Activated CD4-positive, alpha-beta T cell treated with anti-CD3 and anti-CD28 coated beads, Interleukin-2, amount 10 ng/mL, durations not matched to agents 7 days and 5 days (primary cell): ENCODE measurements around the gene FOXG1. TPM values are rescaled to one million over a fixed set of nuclear protein-coding genes. Genes with fewer than 3 reads are reported as not detected.

Experiments
- CTCF ChIA-PET: fragments of 350-600 bp; sonication (Branson Sonifier 250); formaldehyde crosslinking; loops from one replicate; lab custom pipeline; 2021; ENCODE audit warnings: antibody characterized with exemption; lab: Charles Lee
- POLR2A ChIA-PET: fragments of 350-600 bp; sonication (Branson Sonifier 250); formaldehyde crosslinking; loops from one replicate; lab custom pipeline; 2021; ENCODE audit warnings: antibody characterized with exemption; lab: Charles Lee
- DNase-seq: peaks from one replicate; pipeline ENCODE4 v3.0.0-alpha.2; 2020
- H3K27ac Mint-ChIP-seq: one replicate; pipeline ENCODE4 v1.8.0; 2021; ENCODE audit warnings: mild to moderate bottlenecking, moderate library complexity, mixed read lengths
- H3K27me3 Mint-ChIP-seq: one replicate; pipeline ENCODE4 v1.8.0; 2021; ENCODE audit warnings: mixed read lengths
- H3K36me3 Mint-ChIP-seq: one replicate; pipeline ENCODE4 v1.8.0; 2021; ENCODE audit warnings: low read depth, mixed read lengths
- H3K4me1 Mint-ChIP-seq: one replicate; pipeline ENCODE4 v1.8.0; 2021; ENCODE audit warnings: mixed read lengths
- H3K4me3 Mint-ChIP-seq: one replicate; pipeline ENCODE4 v1.8.0; 2021; ENCODE audit warnings: mild to moderate bottlenecking, moderate library complexity, mixed read lengths
- H3K9me3 Mint-ChIP-seq: one replicate; pipeline ENCODE4 v1.8.0; 2021; ENCODE audit warnings: mixed read lengths
- total RNA-seq, 2 experiments: library from RNA; stranded (reverse); gene quantifications; one replicate each; pipeline ENCODE4 v1.2.3, GENCODE V29; 2021

The FOXG1 gene
- total RNA-seq: not detected

DNA sequence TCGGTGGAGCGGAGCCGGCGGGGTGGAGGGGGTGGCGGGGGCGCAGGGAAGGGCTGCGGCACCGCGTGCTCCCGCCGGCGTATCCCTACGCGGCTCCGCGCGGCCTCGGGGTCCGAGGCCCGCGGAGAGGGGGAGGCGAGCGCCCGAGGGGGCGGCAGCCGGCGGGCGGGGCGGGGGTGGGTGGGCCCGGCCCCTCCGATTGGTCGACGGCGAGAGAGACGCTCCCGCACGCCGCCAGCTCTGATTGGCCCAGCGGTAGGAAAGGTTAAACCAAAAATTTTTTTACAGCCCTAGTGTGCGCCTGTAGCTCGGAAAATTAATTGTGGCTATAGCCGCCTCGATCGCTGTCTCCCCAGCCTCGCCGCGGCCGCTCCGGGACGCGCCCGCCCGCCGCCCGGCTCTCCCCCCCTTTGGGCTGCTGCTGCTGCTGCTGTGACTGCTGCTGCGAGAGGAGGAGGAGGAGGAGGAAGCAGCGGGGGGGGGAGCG, at the start of gene FOXG1:
TSS of gene FOXG1 (plus strand) at position 319 of the 487 bp plus-strand sequence. CDS start 493 bp downstream, outside the sequence.
- ChIA-PET CTCF (no interaction called here), POLR2A (interaction anchor here (0.6 kb wide), 1 partner anchor 9 kb away, joined by 5 read pairs; no protein-coding TSS in a partner anchor)
- peaks cover 54% of the 10 kb centered on the region for H3K27me3 Mint-ChIP-seq
- H3K27ac Mint-ChIP-seq: peak within 1 kb of the TSS; percentile 80
- H3K4me3 Mint-ChIP-seq: peak within 1 kb of the TSS; percentile 49
- peaks cover 11% of the 10 kb centered on the region for H3K4me1 Mint-ChIP-seq
- peaks cover 4% of the 10 kb centered on the region for H3K36me3 Mint-ChIP-seq
- H3K9me3 Mint-ChIP-seq: peaks cover 2% of the 10 kb centered on the region
- no peak for DNase-seq

DNA sequence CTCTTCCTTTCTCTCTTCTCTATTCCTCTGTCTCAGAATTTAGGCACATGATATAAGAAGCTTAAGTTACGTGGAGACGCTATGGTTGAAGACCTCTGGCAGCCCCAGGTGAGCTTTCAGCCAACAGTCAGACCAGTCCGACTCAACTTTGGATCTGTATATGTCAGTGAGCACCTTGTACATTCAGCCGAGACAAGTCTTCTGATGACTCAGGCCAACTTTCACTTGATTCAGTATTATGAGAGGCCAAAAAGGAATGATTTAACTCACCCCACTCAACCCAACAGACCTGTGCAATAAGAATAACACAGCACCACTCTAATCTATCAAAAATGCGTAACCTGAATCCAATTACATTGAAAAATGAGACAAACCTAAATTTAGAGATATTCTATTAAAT, 47.5 kb upstream of the FOXG1 start:
- Mint-ChIP-seq H3K27ac (no peak overlapping the region), H3K36me3 (no peaks in the 10 kb centered on the region), H3K9me3 (peaks cover 3% of the 10 kb centered on the region), H3K4me1 (no peaks in the 10 kb centered on the region), H3K27me3 (no peaks in the 10 kb centered on the region), H3K4me3 (no peak overlapping the region)
- CTCF ChIA-PET: no interaction called here
- POLR2A ChIA-PET: no interaction called here
- no peak for DNase-seq

DNA sequence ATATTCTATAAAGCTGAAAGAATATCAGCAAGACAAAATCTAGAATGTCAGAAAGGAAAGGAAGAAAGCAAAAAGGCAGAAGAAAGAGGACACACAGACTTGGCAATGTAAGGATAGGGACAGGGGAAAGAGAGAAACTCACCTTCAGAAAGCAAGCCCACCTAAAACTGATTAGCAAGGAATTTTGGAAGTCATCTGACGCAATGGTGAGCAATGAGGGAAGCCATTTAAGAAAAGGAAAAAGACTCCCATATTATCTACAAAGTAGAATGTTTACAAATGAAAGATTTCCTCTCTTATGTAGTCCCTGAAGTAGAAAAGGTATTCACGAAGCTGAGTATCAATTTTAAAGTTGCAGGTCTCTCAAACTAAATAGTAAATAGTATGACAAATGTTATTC, 35.2 kb upstream of the FOXG1 start:
- H3K4me3 Mint-ChIP-seq: no peak overlapping the region
- peaks cover 3% of the 10 kb centered on the region for H3K9me3 Mint-ChIP-seq
- POLR2A ChIA-PET: no interaction called here
- CTCF ChIA-PET: no interaction called here
- DNase-seq: no peak
- H3K4me1 Mint-ChIP-seq: no peaks in the 10 kb centered on the region
- H3K27ac Mint-ChIP-seq: no peak overlapping the region
- no peaks in the 10 kb centered on the region for H3K36me3 Mint-ChIP-seq
- H3K27me3 Mint-ChIP-seq: no peaks in the 10 kb centered on the region

DNA sequence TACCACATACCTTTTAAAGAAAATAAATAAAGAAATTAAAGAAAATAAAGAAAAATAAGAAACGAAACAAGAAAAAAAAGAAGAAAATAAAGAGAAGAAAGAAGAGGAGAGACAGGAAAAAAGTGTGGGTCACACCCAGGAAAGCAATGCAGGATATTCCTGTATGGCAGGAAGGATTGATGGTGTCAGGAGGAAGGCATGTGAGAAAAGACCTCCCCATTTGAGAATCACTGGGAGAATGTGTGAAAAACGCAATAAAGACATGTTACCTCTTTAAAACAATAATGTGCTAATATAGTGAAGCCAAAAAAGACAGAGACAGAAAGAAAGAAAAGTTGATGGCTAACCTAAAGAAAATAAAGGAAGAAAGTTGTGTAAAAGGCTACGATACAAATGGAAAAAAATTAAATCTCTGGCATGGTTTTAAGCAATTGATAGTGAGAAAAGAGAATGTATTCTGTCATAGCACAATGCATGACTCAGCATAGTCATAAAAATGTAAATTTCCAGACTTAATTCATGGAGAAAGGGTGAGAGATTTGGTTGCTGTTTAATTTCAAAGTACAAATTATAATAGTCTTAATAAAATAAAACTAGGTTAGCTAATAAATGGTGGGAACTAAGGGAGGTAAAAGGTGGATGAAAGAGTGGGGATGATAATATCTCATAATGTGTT, 24.3 kb upstream of the FOXG1 start:
- Mint-ChIP-seq H3K27ac (no peak overlapping the region), H3K9me3 (no peaks in the 10 kb centered on the region), H3K4me1 (no peaks in the 10 kb centered on the region), H3K27me3 (no peaks in the 10 kb centered on the region), H3K36me3 (no peaks in the 10 kb centered on the region), H3K4me3 (no peak overlapping the region)
- ChIA-PET CTCF (no interaction called here), POLR2A (no interaction called here)
- DNase-seq: no peak

DNA sequence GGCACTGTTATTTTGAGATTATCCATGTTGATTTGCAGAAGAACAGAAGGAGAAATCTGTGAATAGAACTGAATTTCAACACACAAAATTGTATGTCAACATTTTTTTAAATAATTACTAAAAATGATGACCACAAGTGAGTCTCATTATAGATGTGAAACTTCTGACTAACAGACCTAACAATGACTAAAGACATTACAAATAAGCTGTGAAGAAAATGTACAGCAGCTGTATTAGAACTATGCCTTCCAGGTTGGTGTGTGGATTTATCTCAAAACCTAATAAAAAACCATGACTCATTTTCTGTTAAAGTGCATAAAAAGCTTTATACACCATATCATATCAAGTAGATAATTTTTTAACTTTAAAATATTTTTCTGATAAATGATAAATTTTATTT, 22.5 kb upstream of the FOXG1 start:
- H3K27ac Mint-ChIP-seq: no peak overlapping the region
- H3K9me3 Mint-ChIP-seq: no peaks in the 10 kb centered on the region
- H3K36me3 Mint-ChIP-seq: no peaks in the 10 kb centered on the region
- no peak overlapping the region for H3K4me3 Mint-ChIP-seq
- DNase-seq: no peak
- ChIA-PET POLR2A (no interaction called here), CTCF (no interaction called here)
- no peaks in the 10 kb centered on the region for H3K27me3 Mint-ChIP-seq
- H3K4me1 Mint-ChIP-seq: no peaks in the 10 kb centered on the region

DNA sequence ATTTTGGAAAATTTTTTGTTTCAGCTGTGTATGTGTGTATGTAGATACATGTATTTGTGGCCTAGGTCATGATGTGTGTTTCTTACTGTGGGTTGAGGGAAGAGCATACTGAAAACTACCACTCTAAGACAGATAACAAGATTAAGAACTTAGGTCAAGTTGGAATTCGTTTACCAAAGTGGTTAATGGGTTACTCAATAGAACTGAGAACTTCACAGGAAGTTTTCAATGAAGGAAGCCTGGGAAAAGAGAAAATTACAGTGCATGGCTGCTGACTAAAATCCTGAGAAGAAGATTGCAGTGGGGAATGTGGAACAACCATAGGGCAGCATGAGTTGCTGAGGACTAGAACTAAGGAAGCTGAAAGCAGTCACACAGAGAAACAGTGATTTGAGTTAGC, 21.4 kb upstream of the FOXG1 start:
- no peak overlapping the region for H3K27ac Mint-ChIP-seq
- H3K36me3 Mint-ChIP-seq: no peaks in the 10 kb centered on the region
- no peak overlapping the region for H3K4me3 Mint-ChIP-seq
- H3K4me1 Mint-ChIP-seq: no peaks in the 10 kb centered on the region
- no peaks in the 10 kb centered on the region for H3K27me3 Mint-ChIP-seq
- POLR2A ChIA-PET: no interaction called here
- CTCF ChIA-PET: no interaction called here
- H3K9me3 Mint-ChIP-seq: no peaks in the 10 kb centered on the region
- no peak for DNase-seq

DNA sequence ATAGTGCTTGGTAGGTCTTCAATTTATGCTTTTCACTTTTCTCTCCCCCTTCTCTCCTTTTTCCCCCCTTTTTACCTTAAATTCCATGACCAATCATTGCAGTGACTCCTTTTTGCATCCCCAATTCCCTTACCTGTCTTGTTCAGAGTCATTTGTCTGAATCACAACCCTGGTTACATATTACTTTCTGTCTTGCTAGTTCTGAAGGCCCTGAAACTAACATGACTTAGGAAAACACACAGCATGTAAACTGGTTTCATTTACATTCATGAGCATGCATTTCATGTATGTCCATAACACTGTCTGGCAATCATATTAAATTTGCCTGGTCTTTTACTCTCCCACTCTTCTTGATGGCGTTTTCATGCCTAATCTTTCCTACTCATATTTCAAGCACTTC, 20.3 kb upstream of the FOXG1 start:
- Mint-ChIP-seq H3K27ac (no peak overlapping the region), H3K4me3 (no peak overlapping the region), H3K4me1 (no peaks in the 10 kb centered on the region), H3K36me3 (no peaks in the 10 kb centered on the region), H3K27me3 (no peaks in the 10 kb centered on the region), H3K9me3 (no peaks in the 10 kb centered on the region)
- ChIA-PET POLR2A (no interaction called here), CTCF (no interaction called here)
- DNase-seq: no peak

DNA sequence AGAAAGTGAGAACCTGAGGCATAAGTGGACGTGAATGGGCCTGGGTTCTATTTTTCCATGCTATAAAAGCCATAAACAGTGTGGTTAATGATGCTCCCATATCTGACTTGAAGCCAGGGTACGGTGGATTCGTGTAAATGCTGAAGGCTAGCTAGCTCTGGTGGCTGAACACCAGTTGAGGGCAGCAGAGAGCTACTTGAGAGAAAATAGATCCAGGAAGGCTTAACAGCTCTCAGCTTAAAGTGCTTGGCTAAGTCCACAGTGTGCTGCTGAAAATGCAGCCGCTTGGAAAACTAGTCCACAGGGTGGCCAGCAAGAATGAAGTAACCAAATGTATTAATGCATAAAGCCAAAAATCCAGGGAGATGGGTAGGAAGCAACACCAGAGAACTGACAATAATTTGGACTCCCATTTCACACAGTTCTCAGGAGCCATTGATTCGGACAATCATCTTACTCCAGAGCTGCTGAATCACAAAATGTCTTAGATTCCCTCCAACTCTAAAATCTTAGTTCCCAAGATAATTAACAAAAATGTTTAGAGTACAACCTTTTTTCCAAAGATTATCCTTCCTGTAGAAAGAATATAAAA, 15.0 kb upstream of the FOXG1 start:
- Mint-ChIP-seq H3K4me1 (no peaks in the 10 kb centered on the region), H3K4me3 (no peak overlapping the region), H3K27me3 (peaks cover 18% of the 10 kb centered on the region), H3K36me3 (peaks cover 2% of the 10 kb centered on the region), H3K9me3 (no peaks in the 10 kb centered on the region), H3K27ac (no peak overlapping the region)
- CTCF ChIA-PET: no interaction called here
- POLR2A ChIA-PET: no interaction called here
- peak; percentile 15 for DNase-seq

DNA sequence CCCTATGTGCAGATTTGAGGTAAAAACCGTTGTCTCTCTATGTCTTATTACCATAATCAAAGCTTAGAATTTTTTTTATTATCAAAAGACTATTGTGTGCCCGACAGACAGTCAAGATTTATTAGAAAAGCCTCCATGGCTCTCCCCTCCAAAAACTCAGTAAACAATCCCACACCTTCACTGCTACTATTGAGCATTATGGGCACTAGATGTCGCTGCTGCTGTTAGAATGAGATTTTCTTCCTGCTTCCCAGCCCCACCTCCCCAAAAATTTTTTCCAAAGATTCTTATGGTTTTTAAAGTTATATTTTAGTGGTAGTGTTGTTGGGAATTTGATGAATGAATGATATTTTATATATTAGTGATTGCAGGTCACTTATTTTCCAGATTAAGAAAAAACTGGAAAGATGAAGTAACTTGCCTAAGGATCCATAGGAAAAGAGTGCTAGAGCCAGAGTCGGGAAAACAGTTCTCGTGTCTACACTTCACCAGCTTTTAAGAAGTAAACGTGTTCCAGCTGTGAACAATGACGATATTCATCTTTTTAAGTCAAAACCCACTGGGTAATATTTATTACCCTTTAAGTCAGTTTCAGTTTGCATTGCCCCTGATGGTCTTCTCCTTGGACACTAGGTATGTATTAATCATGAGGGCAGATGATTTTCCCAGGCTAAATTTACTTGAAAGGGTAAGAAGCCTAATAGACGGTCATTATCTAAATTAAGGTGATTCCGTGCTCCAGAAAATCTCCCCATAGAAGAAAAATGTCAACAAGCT, 12.2 kb upstream of the FOXG1 start:
- H3K36me3 Mint-ChIP-seq: peaks cover 2% of the 10 kb centered on the region
- no peak overlapping the region for H3K27ac Mint-ChIP-seq
- ChIA-PET CTCF (no interaction called here), POLR2A (no interaction called here)
- H3K9me3 Mint-ChIP-seq: no peaks in the 10 kb centered on the region
- no peak for DNase-seq
- no peak overlapping the region for H3K4me3 Mint-ChIP-seq
- H3K27me3 Mint-ChIP-seq: peaks cover 41% of the 10 kb centered on the region
- H3K4me1 Mint-ChIP-seq: no peaks in the 10 kb centered on the region

DNA sequence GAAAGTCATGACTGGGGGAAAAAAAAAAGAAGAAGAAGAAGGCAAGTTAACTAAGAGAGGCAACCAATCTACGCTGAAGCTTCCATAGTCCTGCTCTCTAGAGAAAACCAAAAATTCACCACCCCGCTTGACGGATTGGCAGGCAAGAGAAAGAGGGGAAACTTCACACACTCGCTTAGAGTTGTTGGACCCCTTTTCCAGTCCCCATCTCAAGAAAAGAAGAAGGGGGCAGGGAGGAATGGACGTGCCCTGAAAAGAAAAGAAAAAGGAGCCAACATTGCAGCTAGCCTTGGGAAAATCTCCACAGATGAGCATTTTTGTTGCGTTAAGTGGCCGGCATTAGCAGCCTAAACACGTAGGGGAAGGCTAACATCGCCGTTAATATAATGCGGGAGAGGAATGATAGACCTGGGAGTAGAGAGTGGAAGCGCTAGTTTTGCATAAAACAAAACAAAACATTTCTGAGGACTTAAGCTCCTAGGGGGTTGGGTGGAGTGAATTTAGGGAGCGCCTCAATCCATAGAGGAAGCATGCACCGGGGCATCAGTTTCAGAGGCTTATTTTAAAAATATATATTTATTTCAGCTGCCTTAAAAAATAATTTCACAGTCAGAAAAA, 11.3 kb upstream of the FOXG1 start:
- Mint-ChIP-seq H3K27me3 (peaks cover 50% of the 10 kb centered on the region), H3K4me1 (no peaks in the 10 kb centered on the region), H3K27ac (no peak overlapping the region), H3K9me3 (no peaks in the 10 kb centered on the region), H3K4me3 (no peak overlapping the region), H3K36me3 (peaks cover 2% of the 10 kb centered on the region)
- ChIA-PET CTCF (no interaction called here), POLR2A (no interaction called here)
- no peak for DNase-seq

DNA sequence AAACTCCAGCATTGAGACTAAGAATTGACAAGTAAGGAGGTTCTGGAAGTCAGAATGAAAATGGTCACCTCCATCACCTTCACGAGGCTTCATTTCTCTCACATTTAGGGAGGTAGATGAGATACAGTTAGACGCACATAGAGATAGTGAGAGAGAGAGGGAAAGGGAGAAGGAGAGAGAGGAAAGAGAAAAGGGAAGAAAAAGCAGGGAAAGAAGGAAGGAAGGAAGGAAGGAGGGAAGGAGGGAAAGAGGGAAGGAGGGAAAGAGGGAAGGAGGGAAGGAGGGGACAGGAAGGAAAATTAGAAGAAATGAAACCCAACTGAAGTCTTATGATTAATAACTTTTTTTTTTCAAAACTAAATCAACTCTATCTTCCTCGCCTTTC, 10.7 kb upstream of the FOXG1 start:
- CTCF ChIA-PET: no interaction called here
- Mint-ChIP-seq H3K36me3 (peaks cover 2% of the 10 kb centered on the region), H3K27me3 (peaks cover 54% of the 10 kb centered on the region), H3K4me3 (no peak overlapping the region), H3K27ac (no peak overlapping the region), H3K4me1 (no peaks in the 10 kb centered on the region), H3K9me3 (no peaks in the 10 kb centered on the region)
- POLR2A ChIA-PET: no interaction called here
- no peak for DNase-seq

DNA sequence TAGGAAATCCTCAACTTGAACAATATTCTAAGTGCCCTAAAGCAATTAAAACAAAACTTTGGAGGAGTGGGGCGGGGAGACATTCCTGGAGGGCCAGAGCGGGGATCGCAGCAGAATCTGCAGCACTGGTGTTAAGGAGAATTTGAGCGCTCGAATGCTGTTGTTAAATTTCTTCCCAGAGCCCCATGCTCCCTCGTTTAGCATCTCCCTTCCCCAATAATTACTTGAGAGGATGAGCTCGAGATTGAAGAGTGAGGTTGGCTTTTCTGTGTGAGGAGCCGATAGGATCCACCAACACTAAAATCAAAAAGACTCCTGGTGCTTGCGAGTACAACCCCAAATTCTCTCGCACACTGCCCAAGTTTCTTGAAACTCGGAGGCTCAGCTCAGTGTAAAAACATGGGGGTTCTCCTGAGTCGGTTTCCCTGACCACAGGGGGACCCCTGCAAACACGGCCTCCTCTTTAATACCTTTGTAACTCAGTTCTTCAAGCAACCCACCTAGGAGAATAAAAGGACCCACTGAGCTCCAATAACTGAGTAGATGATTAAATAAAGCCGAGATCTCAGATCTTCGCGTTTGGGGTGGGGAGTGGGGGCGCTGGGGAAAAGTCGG, 10.2 kb upstream of the FOXG1 start:
- no peak overlapping the region for H3K27ac Mint-ChIP-seq
- H3K27me3 Mint-ChIP-seq: peaks cover 59% of the 10 kb centered on the region
- no peak for DNase-seq
- POLR2A ChIA-PET: no interaction called here
- H3K4me1 Mint-ChIP-seq: no peaks in the 10 kb centered on the region
- no peaks in the 10 kb centered on the region for H3K9me3 Mint-ChIP-seq
- peaks cover 2% of the 10 kb centered on the region for H3K36me3 Mint-ChIP-seq
- H3K4me3 Mint-ChIP-seq: no peak overlapping the region
- CTCF ChIA-PET: no interaction called here
